H1 (cell line): ENCODE data around the gene PHF10. TPM values are rescaled to one million over a fixed set of nuclear protein-coding genes. Genes with fewer than 3 reads are reported as not detected.

ENCODE experiments used
- CTCF ChIA-PET: fragments of 300-600 bp; sonication (Branson Sonifier 250); formaldehyde crosslinking; loops from one replicate; lab custom pipeline; 2021; ENCODE audit not compliant: partially characterized antibody; lab: Charles Lee
- POLR2A ChIA-PET: fragments of 300-600 bp; sonication (Branson Sonifier 250); formaldehyde crosslinking; loops from one replicate; lab custom pipeline; 2021; ENCODE audit warnings: inconsistent platforms; ENCODE audit not compliant: partially characterized antibody; lab: Charles Lee
- DNase-seq, 2 experiments: peaks; one replicate each; pipeline versions ENCODE4 v3.0.0 to v3.0.0-alpha.2; 2010 to 2022; ENCODE audit warnings: low spot score in 2 of 2, low read depth in 1 of 2, mixed read lengths in 1 of 2
- FAIRE-seq: peaks from 2 replicates; lab custom pipeline; 2011; peaks lifted over from hg19 to GRCh38; lab: Jason Lieb, UNC
- H2AFZ ChIP-seq: 2 replicates; pipeline ENCODE4 v1.8.1; 2012; ENCODE audit warnings: low read length, inconsistent platforms
- H2AK5ac ChIP-seq: 2 replicates; pipeline ENCODE4 v1.6.1; 2013; ENCODE audit warnings: low read depth, low read length
- H2BK120ac ChIP-seq: replicated peaks from 2 replicates; pipeline ENCODE3; 2013; ENCODE audit warnings: low read depth, low read length, inconsistent platforms
- H2BK12ac ChIP-seq: 2 replicates; pipeline ENCODE4 v1.6.1; 2013; ENCODE audit warnings: low read depth, low read length
- H2BK15ac ChIP-seq: 2 replicates; pipeline ENCODE4 v1.6.1; 2013; ENCODE audit warnings: low read length
- H2BK20ac ChIP-seq: 2 replicates; pipeline ENCODE4 v1.6.1; 2013; ENCODE audit warnings: low read length
- H2BK5ac ChIP-seq: 2 replicates; pipeline ENCODE4 v1.6.1; 2013; ENCODE audit warnings: low read depth, low read length
- H3K14ac ChIP-seq: 2 replicates; pipeline ENCODE4 v1.6.1; 2013; ENCODE audit warnings: inconsistent platforms; ENCODE audit not compliant: insufficient read length
- H3K18ac ChIP-seq: 2 replicates; pipeline ENCODE4 v1.6.1; 2013; ENCODE audit warnings: low read length; ENCODE audit errors: extremely low read depth
- H3K23ac ChIP-seq: 2 replicates; pipeline ENCODE4 v1.6.1; 2013; ENCODE audit warnings: inconsistent platforms; ENCODE audit not compliant: insufficient read length
- H3K23me2 ChIP-seq: 2 replicates; pipeline ENCODE4 v1.6.1; 2013; ENCODE audit warnings: low read depth, low read length
- H3K27ac ChIP-seq: 2 replicates; pipeline ENCODE4 v1.6.1; 2011; ENCODE audit warnings: low read depth, low read length, inconsistent platforms
- H3K27me3 ChIP-seq, 4 experiments: replicated peaks in 1 of 4; 1 replicate in 1 of 4; 2 replicates in 3 of 4; pipeline versions ENCODE4 v1.6.1 to v1.8.1; 2011 to 2013; ENCODE audit warnings: low read length in 3 of 4, mild to moderate bottlenecking in 3 of 4, inconsistent platforms in 2 of 4, mixed read lengths in 2 of 4, moderate library complexity in 1 of 4; ENCODE audit not compliant: control insufficient read depth in 3 of 4, insufficient read depth in 3 of 4; ENCODE audit errors: extremely low read depth in 1 of 4
- H3K36me3 ChIP-seq, 4 experiments: 2 replicates each; pipeline versions ENCODE4 v1.6.1 to v1.8.1; 2011 to 2013; ENCODE audit warnings: mild to moderate bottlenecking in 4 of 4, low read length in 3 of 4, moderate library complexity in 2 of 4, control low read depth in 1 of 4, inconsistent platforms in 1 of 4; ENCODE audit not compliant: insufficient read depth in 4 of 4, control insufficient read depth in 2 of 4
- H3K4ac ChIP-seq: replicated peaks from 2 replicates; pipeline ENCODE3; 2013; ENCODE audit warnings: low read length, low read depth, mixed read lengths, inconsistent platforms; ENCODE audit not compliant: insufficient read length
- H3K4me1 ChIP-seq, 4 experiments: replicated peaks in 1 of 4; 1 replicate in 1 of 4; 2 replicates in 3 of 4; pipeline versions ENCODE4 v1.6.1 to v1.8.1; 2011 to 2013; ENCODE audit warnings: low read length in 3 of 4, inconsistent platforms in 2 of 4, mixed read lengths in 1 of 4; ENCODE audit not compliant: insufficient read depth in 4 of 4, control insufficient read depth in 3 of 4
- H3K4me2 ChIP-seq, 2 experiments: 2 replicates each; pipeline versions ENCODE4 v1.6.1 to v1.8.1; 2011 to 2013; ENCODE audit warnings: low read depth in 2 of 2, low read length in 2 of 2, control low read depth in 1 of 2, inconsistent platforms in 1 of 2, mild to moderate bottlenecking in 1 of 2; ENCODE audit not compliant: insufficient read depth in 1 of 2
- H3K4me3 ChIP-seq, 4 experiments: fragments of 200-600, 300-600 bp in 1 of 4; sonication (generic), shearing (Covaris generic), sonication (Bioruptor Twin) in 1 of 4; 2 replicates each; pipeline versions ENCODE4 v1.5.1 to v1.8.1; 2011 to 2016; ENCODE audit warnings: low read length in 4 of 4, low read depth in 3 of 4, control low read depth in 2 of 4, inconsistent platforms in 2 of 4, mild to moderate bottlenecking in 2 of 4, mixed read lengths in 1 of 4, moderate library complexity in 1 of 4; ENCODE audit not compliant: insufficient read depth in 2 of 4; ENCODE audit errors: extremely low read depth in 1 of 4
- H3K56ac ChIP-seq: replicated peaks from 2 replicates; pipeline ENCODE3; 2013; ENCODE audit warnings: low read depth, mild to moderate bottlenecking, mixed read lengths, low read length, inconsistent platforms; ENCODE audit not compliant: insufficient read length
- H3K79me1 ChIP-seq: 2 replicates; pipeline ENCODE4 v1.6.1; 2013; ENCODE audit warnings: low read depth, low read length, control low read depth
- H3K79me2 ChIP-seq, 2 experiments: 2 replicates each; pipeline versions ENCODE4 v1.6.1 to v1.8.1; 2012 to 2013; ENCODE audit warnings: low read length in 2 of 2, mild to moderate bottlenecking in 2 of 2, inconsistent platforms in 1 of 2; ENCODE audit not compliant: insufficient read depth in 2 of 2, control insufficient read depth in 1 of 2
- H3K9ac ChIP-seq, 4 experiments: replicated peaks in 1 of 4; 1 replicate in 1 of 4; 2 replicates in 3 of 4; pipeline versions ENCODE4 v1.6.1 to v1.8.1; 2011 to 2013; ENCODE audit warnings: low read depth in 3 of 4, low read length in 3 of 4, control low read depth in 2 of 4, mild to moderate bottlenecking in 2 of 4, moderate library complexity in 2 of 4, inconsistent platforms in 1 of 4; ENCODE audit errors: extremely low read depth in 1 of 4
- H3K9me3 ChIP-seq, 2 experiments: 2 replicates each; pipeline versions ENCODE4 v1.6.1 to v1.8.1; 2012 to 2013; ENCODE audit warnings: mild to moderate bottlenecking in 2 of 2, moderate library complexity in 2 of 2, control low read depth in 1 of 2, inconsistent platforms in 1 of 2, low read depth in 1 of 2, low read length in 1 of 2, mixed read lengths in 1 of 2; ENCODE audit not compliant: insufficient read depth in 2 of 2
- H4K20me1 ChIP-seq, 2 experiments: replicated peaks in 1 of 2; 2 replicates each; pipeline versions ENCODE3 to v1.8.1; 2011 to 2013; ENCODE audit warnings: inconsistent platforms in 2 of 2, low read length in 2 of 2, mild to moderate bottlenecking in 1 of 2; ENCODE audit not compliant: insufficient read depth in 2 of 2, control insufficient read depth in 1 of 2
- H4K5ac ChIP-seq: 2 replicates; pipeline ENCODE4 v1.6.1; 2013; ENCODE audit warnings: low read length, low read depth, mixed read lengths, inconsistent platforms; ENCODE audit not compliant: insufficient read length
- H4K8ac ChIP-seq: 2 replicates; pipeline ENCODE4 v1.8.0; 2013; ENCODE audit warnings: mild to moderate bottlenecking, moderate library complexity, low read length, inconsistent platforms; ENCODE audit not compliant: insufficient read depth; ENCODE audit errors: extremely low read depth
- H4K91ac ChIP-seq: replicated peaks from 2 replicates; pipeline ENCODE3; 2013; ENCODE audit warnings: low read length, mixed read lengths, inconsistent platforms; ENCODE audit not compliant: insufficient read length
- CEBPB ChIP-seq: IDR thresholded peaks from 2 replicates; pipeline ENCODE4 v1.6.1; 2012; ENCODE audit warnings: low read depth, low read length
- JUN ChIP-seq: IDR thresholded peaks from 2 replicates; pipeline ENCODE4 v1.6.1; 2011; ENCODE audit warnings: low read depth, mild to moderate bottlenecking, improper control_type of control experiment, low read length
- RAD21 ChIP-seq, 2 experiments: IDR thresholded peaks in 1 of 2; conservative IDR thresholded peaks in 1 of 2; 2 replicates each; pipeline ENCODE4 v1.6.1; 2011; ENCODE audit warnings: low read depth in 2 of 2, low read length in 2 of 2, improper control_type of control experiment in 1 of 2, inconsistent platforms in 1 of 2, mild to moderate bottlenecking in 1 of 2, moderate library complexity in 1 of 2
- WGBS, 2 experiments: shearing (Covaris generic) in 1 of 2; methylation state at CpG; one replicate each; pipeline versions ENCODE4 v1.1.6 to v1.1.7; 2013 to 2015; ENCODE audit warnings: low lambda C conversion rate in 2 of 2, mixed read lengths in 2 of 2, inconsistent platforms in 1 of 2, low coverage in 1 of 2, missing lambda C conversion rate in 1 of 2; ENCODE audit not compliant: insufficient replicate concordance in 2 of 2, insufficient coverage in 1 of 2, insufficient read length in 1 of 2; ENCODE audit errors: extremely low coverage in 1 of 2, missing lambda C conversion rate in 1 of 2; 5-methylcytosine and 5-hydroxymethylcytosine counted together
- polyA plus RNA-seq, 7 experiments: library from polyadenylated mRNA; depleted of rRNA in 3 of 7; stranded (reverse) in 5 of 7; unstranded in 2 of 7; fragments of >200 nt in 5 of 7; fragments of 200-250 nt in 2 of 7; gene quantifications; 1 replicate in 5 of 7; 2 replicates in 1 of 7; 4 replicates in 1 of 7; pipeline versions ENCODE4 v1.2.1 to v1.2.3, GENCODE V29; 2011 to 2013; ENCODE audit warnings: missing spikeins in 2 of 7, mixed read lengths in 2 of 7
- total RNA-seq: library from RNA; stranded (reverse); fragmentation: NEBNext Ultra II Directional; extraction: Animal tissue kit (Norgen Biotek cat#: 25700); gene quantifications from 2 replicates; pipeline ENCODE4 v1.2.1, GENCODE V29; 2021

Gene PHF10
- total and polyA plus RNA-seq, 2 of the 8 experiments (the other 6 are each of a cell fraction or from before 2014, with no cell fraction given), result 15.6 to 51.1 TPM

GRCh38 chr6:169714178-169714577 is 10.1 kb downstream of the PHF10 start:
- Histone ChIP-seq H4K8ac (no peak overlapping the region), H3K18ac (no peak overlapping the region), H3K9me3 (no peaks in the 10 kb centered on the region), H4K91ac (no peak overlapping the region), H2BK120ac (no peak overlapping the region), H3K4me1 (no peaks in the 10 kb centered on the region), H3K36me3 (peaks cover 0 to 82% (median 23%) of the 10 kb centered on the region in 4 experiments; a peak in 7 of 8 replicates), H4K5ac (no peak overlapping the region), H2BK20ac (no peak overlapping the region), H3K79me1 (no peaks in the 10 kb centered on the region), H3K4me2 (no peak overlapping the region), H2AK5ac (no peak overlapping the region), H3K14ac (no peak overlapping the region), H3K79me2 (peaks cover 0 to 14% of the 10 kb centered on the region in 2 experiments; a peak in 2 of 4 replicates), H2BK15ac (no peak overlapping the region), H2BK12ac (no peak overlapping the region), H3K23ac (no peak overlapping the region), H2AFZ (no peak overlapping the region), H3K23me2 (no peaks in the 10 kb centered on the region), H2BK5ac (no peak overlapping the region), H4K20me1 (peaks cover 0 to 1% of the 10 kb centered on the region in 2 experiments), H3K4ac (no peak overlapping the region), H3K56ac (no peak overlapping the region), H3K4me3 (no peak overlapping the region), H3K9ac (no peak overlapping the region), H3K27me3 (no peaks in the 10 kb centered on the region), H3K27ac (no peak overlapping the region)
- no peak for FAIRE-seq
- CTCF ChIA-PET, result no interaction called here
- POLR2A ChIA-PET, result interaction anchor here (0.7 to 6.4 kb wide), 2 partner anchors 11 kb away, joined by 4 to 41 read pairs; partner anchors contain the start of genes C6orf120 and WDR27
- TF ChIP-seq CEBPB, result no peak
- TF ChIP-seq JUN, result no peak
- no peak for TF ChIP-seq RAD21 (IDR thresholded peaks at IDR 0.05 in 1 of 2, conservative IDR thresholded peaks at IDR 0.05 in 1 of 2; ENCODE audit: low read depth in 2 of 2, low read length in 2 of 2)
- WGBS, 2 experiments, result 88% methylated on average over 2 of the region's 2 CpGs; no CpG with 5 or more reads in 1 of the 2 experiments
- DNase-seq, result no peak
